OCI-LY7 (cell line): ENCODE data around the gene NEK4. TPM values are rescaled to one million over a fixed set of nuclear protein-coding genes. Genes with fewer than 3 reads are reported as not detected.

Source experiments
- BruUV-seq: library from RNA; stranded (reverse); fragments of 400-500 nt; replicated peaks from 2 replicates; lab custom pipeline; 2021; lab: Mats Ljungman, UMichigan
- CTCF ChIA-PET: fragments of 300-600 bp; sonication (Branson Sonifier 250); formaldehyde crosslinking; loops from one replicate; lab custom pipeline; 2022; ENCODE audit warnings: antibody characterized with exemption; ENCODE audit not compliant: unreplicated experiment; lab: Charles Lee
- POLR2A ChIA-PET: fragments of 300-600 bp; sonication (Branson Sonifier 250); formaldehyde crosslinking; loops from one replicate; lab custom pipeline; 2022; ENCODE audit warnings: antibody characterized with exemption; lab: Charles Lee
- DNase-seq: peaks from one replicate; pipeline ENCODE4 v3.0.0-alpha.2; 2015; ENCODE audit warnings: low spot score
- H2AFZ ChIP-seq: fragments of 200-600 bp; sonication (generic), shearing (Covaris generic); 2 replicates; pipeline ENCODE4 v1.6.1; 2014; ENCODE audit warnings: mild to moderate bottlenecking, antibody characterized with exemption, low read length, moderate library complexity
- H3K27ac ChIP-seq: fragments of 200-600 bp; sonication (generic); 2 replicates; pipeline ENCODE4 v1.5.1; 2014; ENCODE audit warnings: mixed run types, low read depth, mild to moderate bottlenecking, moderate library complexity, low read length, inconsistent platforms; ENCODE audit not compliant: poor library complexity, severe bottlenecking
- H3K36me3 ChIP-seq: fragments of 200-600 bp; sonication (generic); 2 replicates; pipeline ENCODE4 v1.6.1; 2014; ENCODE audit warnings: mild to moderate bottlenecking, antibody characterized with exemption, low read length, moderate library complexity, mixed read lengths; ENCODE audit not compliant: insufficient read depth
- H3K4me1 ChIP-seq: fragments of 200-600 bp; sonication (generic); 2 replicates; pipeline ENCODE4 v1.5.1; 2014; ENCODE audit warnings: mild to moderate bottlenecking, low read length; ENCODE audit not compliant: insufficient read depth, poor library complexity, severe bottlenecking
- H3K4me2 ChIP-seq: fragments of 200-600 bp; sonication (generic); 2 replicates; pipeline ENCODE4 v1.6.1; 2014; ENCODE audit warnings: mild to moderate bottlenecking, low read length
- H3K4me3 ChIP-seq: fragments of 200-600 bp; sonication (generic); 2 replicates; pipeline ENCODE4 v1.5.1; 2014; ENCODE audit warnings: mild to moderate bottlenecking, low read depth, low read length; ENCODE audit not compliant: poor library complexity, severe bottlenecking
- H3K79me2 ChIP-seq: fragments of 200-600 bp; sonication (generic); 2 replicates; pipeline ENCODE4 v1.6.1; 2016; ENCODE audit warnings: low read depth, mild to moderate bottlenecking, low read length, moderate library complexity, mixed read lengths; ENCODE audit not compliant: insufficient read depth
- H3K9me2 ChIP-seq: fragments of 200-600 bp; sonication (generic); 2 replicates; pipeline ENCODE4 v1.6.1; 2016; ENCODE audit warnings: mild to moderate bottlenecking, low read length, mixed read lengths; ENCODE audit not compliant: insufficient read depth
- H3K9me3 ChIP-seq: fragments of 200-600 bp; sonication (generic); 2 replicates; pipeline ENCODE4 v1.6.1; 2014; ENCODE audit warnings: mild to moderate bottlenecking, mixed run types, low read length, mixed read lengths
- H4K20me1 ChIP-seq: fragments of 200-600 bp; sonication (generic); 2 replicates; pipeline ENCODE4 v1.6.1; 2014; ENCODE audit warnings: mild to moderate bottlenecking, antibody characterized with exemption, low read length, moderate library complexity, mixed read lengths; ENCODE audit not compliant: insufficient read depth
- EZH2phosphoT487 ChIP-seq: fragments of 200-600 bp; sonication (generic); IDR thresholded peaks from 2 replicates; pipeline ENCODE4 v1.6.1; 2018; ENCODE audit warnings: low read depth, borderline replicate concordance, mild to moderate bottlenecking, mixed run types, antibody characterized with exemption, low read length, moderate library complexity, mixed read lengths
- intact Hi-C: fragments of 100-400 bp; cut with micrococcal nuclease; formaldehyde crosslinking; loops from one replicate; pipeline ENCODE4 v1.10.0; 2022; ENCODE audit not compliant: unreplicated experiment
- total RNA-seq, 2 experiments: library from RNA; depleted of rRNA in 1 of 2; stranded (reverse); fragments of >200 nt in 1 of 2; shearing (Covaris generic) in 1 of 2; gene quantifications; 2 replicates each; pipeline ENCODE4 v1.2.3, GENCODE V29; 2014 to 2022
- TF ChIP-seq, protein P1 (sequence below): fragments of 200-600 bp; sonication (generic); conservative IDR thresholded peaks from 2 replicates; pipeline ENCODE4 v1.5.1; 2014; ENCODE audit warnings: mild to moderate bottlenecking, antibody characterized with exemption, low read length, moderate library complexity, mixed read lengths

Gene NEK4
- total RNA-seq, 2 experiments from 2014 or later: 27.5 to 38.6 TPM

DNA sequence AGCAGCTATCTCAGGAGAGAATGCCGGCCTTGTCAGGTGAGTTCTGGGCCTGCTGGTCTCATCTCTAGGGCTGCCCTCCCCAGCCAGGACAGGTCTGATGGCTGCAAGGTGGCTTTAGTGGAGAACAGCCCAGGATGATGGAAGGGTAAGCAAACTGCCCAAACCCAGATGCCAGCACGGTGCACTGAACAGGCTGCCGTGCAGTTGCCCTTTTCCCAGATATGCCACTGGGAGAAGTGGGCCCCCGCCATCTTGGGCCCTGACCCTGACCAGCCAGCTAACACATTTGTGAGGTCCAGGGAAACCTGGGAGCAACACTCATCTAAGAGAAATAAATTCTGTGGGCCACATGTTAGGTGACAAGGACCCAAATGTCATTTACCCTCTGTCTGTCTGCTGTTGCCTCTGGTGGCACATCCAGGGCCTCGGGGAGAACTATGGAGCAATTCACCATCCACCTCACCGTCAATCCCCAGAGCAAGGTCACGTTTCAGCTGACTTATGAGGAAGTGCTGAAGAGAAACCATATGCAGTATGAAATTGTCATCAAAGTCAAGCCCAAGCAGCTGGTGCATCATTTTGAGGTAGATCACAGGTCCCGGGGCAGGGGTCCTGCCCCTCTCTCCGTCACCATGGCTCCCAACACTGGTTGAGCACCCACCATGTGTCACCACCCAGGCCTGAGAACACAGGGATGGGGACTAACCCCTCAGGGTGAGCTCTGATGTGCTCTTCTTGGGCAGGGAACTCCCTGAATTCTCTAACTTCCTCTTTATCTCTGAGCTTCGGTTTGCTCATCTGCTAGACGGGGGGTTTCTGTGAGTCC is 8.5 kb upstream of the NEK4 start:
- Histone ChIP-seq H3K4me3 (no peak overlapping the region), H3K9me3 (no peaks in the 10 kb centered on the region), H3K4me1 (peaks cover 5% of the 10 kb centered on the region), H3K36me3 (no peaks in the 10 kb centered on the region), H3K9me2 (no peaks in the 10 kb centered on the region), H4K20me1 (no peaks in the 10 kb centered on the region), H3K27ac (no peak overlapping the region), H3K79me2 (no peaks in the 10 kb centered on the region), H2AFZ (peak overlapping the region; percentile 16; the same call in 1 of the 2 replicates), H3K4me2 (no peak overlapping the region)
- intact Hi-C loops: no loop called here
- POLR2A ChIA-PET: no interaction called here
- no TSS peak for BruUV-seq
- TF ChIP-seq EZH2phosphoT487: no peak
- TF ChIP-seq, protein P1, sequence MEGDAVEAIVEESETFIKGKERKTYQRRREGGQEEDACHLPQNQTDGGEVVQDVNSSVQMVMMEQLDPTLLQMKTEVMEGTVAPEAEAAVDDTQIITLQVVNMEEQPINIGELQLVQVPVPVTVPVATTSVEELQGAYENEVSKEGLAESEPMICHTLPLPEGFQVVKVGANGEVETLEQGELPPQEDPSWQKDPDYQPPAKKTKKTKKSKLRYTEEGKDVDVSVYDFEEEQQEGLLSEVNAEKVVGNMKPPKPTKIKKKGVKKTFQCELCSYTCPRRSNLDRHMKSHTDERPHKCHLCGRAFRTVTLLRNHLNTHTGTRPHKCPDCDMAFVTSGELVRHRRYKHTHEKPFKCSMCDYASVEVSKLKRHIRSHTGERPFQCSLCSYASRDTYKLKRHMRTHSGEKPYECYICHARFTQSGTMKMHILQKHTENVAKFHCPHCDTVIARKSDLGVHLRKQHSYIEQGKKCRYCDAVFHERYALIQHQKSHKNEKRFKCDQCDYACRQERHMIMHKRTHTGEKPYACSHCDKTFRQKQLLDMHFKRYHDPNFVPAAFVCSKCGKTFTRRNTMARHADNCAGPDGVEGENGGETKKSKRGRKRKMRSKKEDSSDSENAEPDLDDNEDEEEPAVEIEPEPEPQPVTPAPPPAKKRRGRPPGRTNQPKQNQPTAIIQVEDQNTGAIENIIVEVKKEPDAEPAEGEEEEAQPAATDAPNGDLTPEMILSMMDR: no peak
- peak; percentile 12 for DNase-seq
- CTCF ChIA-PET: no interaction called here

DNA sequence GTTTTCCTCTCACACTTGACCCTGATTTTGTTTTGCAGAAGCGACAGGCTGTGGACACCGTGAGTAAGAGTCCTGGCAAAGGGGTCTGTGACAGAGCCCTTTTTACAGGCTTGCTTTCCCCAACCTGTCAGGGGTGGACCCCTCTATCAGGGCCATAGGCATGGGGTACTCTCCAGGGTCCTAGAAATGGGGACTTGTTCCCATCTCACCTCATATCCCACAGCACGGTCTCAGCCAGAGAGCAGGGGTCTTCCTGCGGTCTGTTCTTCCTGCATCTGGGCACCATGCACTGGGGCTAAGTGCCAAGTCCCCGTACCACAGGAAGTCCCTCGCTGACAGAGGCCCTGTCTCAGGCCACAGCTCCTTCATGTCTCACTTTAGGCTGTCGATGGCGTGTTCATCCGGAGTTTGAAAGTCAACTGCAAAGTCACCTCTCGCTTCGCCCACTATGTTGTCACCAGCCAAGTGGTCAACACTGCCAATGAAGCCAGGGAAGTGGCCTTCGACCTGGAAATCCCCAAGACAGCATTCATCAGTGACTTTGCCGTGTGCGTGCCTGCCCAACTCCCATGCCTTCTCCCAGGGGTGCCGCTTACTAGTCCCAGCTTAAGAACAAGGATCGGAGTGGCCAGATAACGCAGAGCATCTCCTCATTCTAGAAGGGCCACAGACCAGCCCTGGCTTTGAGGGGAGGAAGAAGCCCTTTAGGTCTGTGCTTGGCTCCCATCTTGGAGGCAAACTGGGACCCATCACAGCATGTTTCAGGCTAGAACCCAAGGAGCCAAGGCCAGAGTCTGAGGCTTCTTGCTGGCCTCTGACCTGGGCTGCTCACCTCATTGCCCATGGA is 7.4 kb upstream of the NEK4 start:
- Histone ChIP-seq H3K9me3 (no peaks in the 10 kb centered on the region), H3K4me1 (peaks cover 5% of the 10 kb centered on the region), H4K20me1 (no peaks in the 10 kb centered on the region), H3K4me2 (no peak overlapping the region), H2AFZ (no peak overlapping the region), H3K9me2 (no peaks in the 10 kb centered on the region), H3K79me2 (no peaks in the 10 kb centered on the region), H3K27ac (no peak overlapping the region), H3K36me3 (no peaks in the 10 kb centered on the region), H3K4me3 (no peak overlapping the region)
- ChIA-PET POLR2A (no interaction called here), CTCF (no interaction called here)
- no peak for DNase-seq
- TF ChIP-seq, protein P1: no peak
- TF ChIP-seq EZH2phosphoT487: no peak
- no TSS peak for BruUV-seq
- intact Hi-C loops: no loop called here
